ENCODE data around the gene RASD1.

- TF ChIP-seq CTCF (IDR thresholded peaks at IDR 0.05): no peak
- TF ChIP-seq POLR2A (IDR thresholded peaks at IDR 0.05): no peak
Observed at GRCh38 chr17:17494499-17494869, 1.7 kb downstream of the RASD1 start.
